ENCODE data around the gene PIGS.

Gene PIGS

GRCh38 chr17:28528327-28529012, 42.9 kb downstream of the PIGS start:
- no peak overlapping the region for H3K4me3 ChIP-seq (ENCODE audit: low read depth, low read length)
- TF ChIP-seq CTCF (IDR thresholded peaks at IDR 0.05; ENCODE audit: borderline replicate concordance, insufficient read depth, low read depth, low read length): no peak

DNA sequence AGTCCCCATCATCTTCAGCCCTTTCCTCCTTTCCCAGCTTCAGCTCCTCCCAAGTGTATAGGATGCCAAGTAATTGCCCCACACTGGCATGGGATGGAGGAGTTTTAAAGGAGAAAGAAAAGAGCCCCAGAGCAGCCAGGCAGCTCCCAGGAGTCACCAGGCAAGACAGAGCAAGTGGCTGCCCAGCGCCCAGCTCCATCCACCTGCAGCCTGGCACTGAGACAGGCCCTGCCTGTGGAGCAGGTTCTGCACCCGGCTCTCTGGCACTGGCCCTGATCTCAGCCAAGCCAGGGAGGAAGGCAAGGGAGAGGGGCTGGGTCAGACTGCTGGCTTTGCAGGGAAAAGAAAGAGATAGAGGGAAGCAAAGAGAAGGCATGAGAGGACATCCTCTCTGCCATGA, 43.5 kb downstream of the PIGS start:
- H3K4me3 ChIP-seq (ENCODE audit: low read depth, low read length): no peak overlapping the region

DNA sequence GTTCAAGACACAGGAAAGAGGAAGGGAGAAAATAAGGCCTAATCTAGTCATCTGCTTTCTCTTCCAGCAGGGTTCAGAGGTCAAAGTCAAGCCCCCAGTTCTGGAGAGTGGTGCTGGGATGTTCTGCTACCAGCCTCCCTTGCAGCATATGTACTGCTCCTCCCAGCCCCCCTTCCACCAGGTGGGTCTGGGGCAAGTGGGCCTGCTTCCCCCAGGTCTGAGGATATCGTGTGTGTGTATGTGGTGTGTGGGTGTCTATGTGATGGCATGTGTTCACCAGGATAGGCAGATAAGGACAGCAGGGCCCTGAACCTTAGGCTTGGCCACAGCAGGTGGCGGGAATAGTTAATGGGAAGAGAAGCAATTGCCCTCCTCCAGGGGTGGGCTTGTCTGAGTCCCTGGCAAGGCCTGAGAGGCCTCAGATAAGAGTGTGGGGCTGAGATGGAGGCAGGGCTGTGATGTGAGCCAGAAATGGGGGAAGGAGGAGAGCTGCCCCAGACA, 44.1 kb downstream of the PIGS start:
- TF ChIP-seq CTCF (IDR thresholded peaks at IDR 0.05; ENCODE audit: borderline replicate concordance, insufficient read depth, low read depth, low read length): no peak

More for the DNA sequence above, 43.5 kb downstream of the PIGS start:
- no peak for TF ChIP-seq CTCF (IDR thresholded peaks at IDR 0.05; ENCODE audit: borderline replicate concordance, insufficient read depth, low read depth, low read length)

DNA sequence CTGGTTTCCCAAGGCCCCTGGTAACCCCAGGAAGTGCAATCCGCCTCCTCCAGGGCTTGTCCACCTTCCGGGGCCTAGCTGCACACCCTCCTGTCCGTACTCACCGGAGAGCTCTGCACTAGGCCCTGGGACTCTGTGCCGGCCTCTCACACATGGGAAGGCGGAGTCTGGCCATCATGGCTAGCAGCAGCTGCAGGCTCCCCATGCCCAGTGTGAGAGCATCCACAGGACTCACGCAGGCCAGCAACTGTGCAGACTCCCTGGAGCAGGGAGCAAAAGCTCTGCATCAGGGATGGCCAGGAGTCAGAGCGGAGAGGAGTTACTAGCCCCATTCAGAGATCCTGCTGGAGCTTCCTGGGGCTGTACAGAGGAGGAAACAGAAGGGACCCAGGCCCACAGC, 44.9 kb downstream of the PIGS start:
- no peak overlapping the region for H3K4me3 ChIP-seq (ENCODE audit: low read depth, low read length)
- no peak for TF ChIP-seq CTCF (IDR thresholded peaks at IDR 0.05; ENCODE audit: borderline replicate concordance, insufficient read depth, low read depth, low read length)

More for the DNA sequence above, 44.1 kb downstream of the PIGS start:
- no peak overlapping the region for H3K4me3 ChIP-seq (ENCODE audit: low read depth, low read length)

GRCh38 chr17:28524476-28525424, 46.6 kb downstream of the PIGS start:
- no peak overlapping the region for H3K4me3 ChIP-seq (ENCODE audit: low read depth, low read length)
- TF ChIP-seq CTCF (IDR thresholded peaks at IDR 0.05; ENCODE audit: borderline replicate concordance, insufficient read depth, low read depth, low read length): no peak

DNA sequence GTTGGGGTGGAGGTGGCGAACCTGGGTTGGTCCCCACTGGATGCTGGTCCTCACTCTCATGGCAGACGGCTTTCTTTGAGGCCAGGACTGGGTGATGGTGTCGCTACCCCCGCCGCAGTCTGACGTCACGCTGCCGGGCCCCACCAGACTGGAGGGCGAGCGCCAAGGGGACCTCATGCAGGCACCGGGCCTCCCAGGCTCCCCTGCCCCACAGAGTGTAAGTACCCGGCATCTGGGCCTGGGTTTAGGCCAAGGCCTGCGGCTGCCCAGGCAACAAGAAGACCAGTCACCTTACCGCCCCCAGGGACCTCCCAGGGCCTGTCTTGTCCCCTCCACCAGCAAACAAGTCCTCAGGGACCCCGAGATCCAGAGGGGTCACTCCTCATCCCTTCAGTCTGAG, 47.4 kb downstream of the PIGS start:
- no peak overlapping the region for H3K4me3 ChIP-seq (ENCODE audit: low read depth, low read length)
- TF ChIP-seq CTCF (IDR thresholded peaks at IDR 0.05; ENCODE audit: borderline replicate concordance, insufficient read depth, low read depth, low read length): no peak
